Heart left ventricle (tissue), 16 donors: ENCODE results near the gene LINGO3. TPM values are rescaled to one million over a fixed set of nuclear protein-coding genes. Genes with fewer than 3 reads are reported as not detected.
A peak's percentile ranks its signal among the peaks of the same experiment; 100 is the strongest.
"Not testable (repeated sequence)": the region's sequence is repeated elsewhere in the genome, so short reads cannot be mapped to it uniquely, and the experiment has no call there.

Source experiments
- ATAC-seq, 4 donors: fragments of 200-7000 bp; cut with Tn5 transposase; one replicate each; pipeline ENCODE4 v1.9.1; 2020 to 2022; ENCODE audit warnings: moderate library complexity in 4 of 4, mild to moderate bottlenecking in 3 of 4, moderate number of reproducible peaks in 1 of 4
- DNase-seq, 5 donors: peaks; one replicate each; pipeline ENCODE4 v3.0.0-alpha.2; 2020
- H3K27ac ChIP-seq, 12 donors: fragments of 200-600 bp; sonication (generic) in 4 of 12; one replicate each; pipeline versions ENCODE4 v1.5.0 to v1.8.0; 2016 to 2022; ENCODE audit warnings: mild to moderate bottlenecking in 2 of 12
- H3K27me3 ChIP-seq, 9 donors: fragments of 200-600 bp; sonication (generic) in 2 of 9; one replicate each; pipeline versions ENCODE4 v1.5.1 to v1.8.0; 2016 to 2022; ENCODE audit warnings: mild to moderate bottlenecking in 3 of 9
- H3K36me3 ChIP-seq, 9 donors: fragments of 200-600 bp; sonication (generic) in 2 of 9; one replicate each; pipeline versions ENCODE4 v1.5.0 to v1.8.0; 2018 to 2022; ENCODE audit warnings: mild to moderate bottlenecking in 2 of 9
- H3K4me1 ChIP-seq, 12 donors: fragments of 200-600 bp; sonication (generic) in 4 of 12; one replicate each; pipeline versions ENCODE4 v1.5.0 to v1.8.0; 2016 to 2022; ENCODE audit warnings: mild to moderate bottlenecking in 3 of 12
- H3K4me3 ChIP-seq, 12 donors: fragments of 200-600 bp; sonication (generic) in 4 of 12; one replicate each; pipeline versions ENCODE4 v1.5.0 to v1.8.0; 2017 to 2022; ENCODE audit warnings: mild to moderate bottlenecking in 9 of 12, moderate library complexity in 4 of 12
- H3K9me3 ChIP-seq, 12 donors: fragments of 200-600 bp; sonication (generic) in 4 of 12; one replicate each; pipeline versions ENCODE4 v1.5.0 to v1.8.0; 2016 to 2022; ENCODE audit warnings: mild to moderate bottlenecking in 1 of 12
- CTCF ChIP-seq, 12 donors: fragments of 200-600 bp; sonication (generic) in 4 of 12; IDR thresholded peaks; one replicate each; pipeline versions ENCODE4 v1.5.0 to v1.8.0; 2018 to 2022; ENCODE audit warnings: antibody characterized with exemption in 12 of 12, mild to moderate bottlenecking in 5 of 12
- POLR2A ChIP-seq, 2 donors: fragments of 450-650 bp; IDR thresholded peaks; one replicate each; pipeline ENCODE4 v1.6.1; 2017; ENCODE audit warnings: antibody characterized with exemption in 2 of 2, mild to moderate bottlenecking in 2 of 2, moderate library complexity in 2 of 2
- WGBS, 4 donors: extraction: QIAGEN DNeasy Blood & Tissue Kit in 2 of 4; methylation state at CpG; one replicate each; pipeline versions ENCODE4 v1.1.5 to v1.1.7; 2013 to 2018; 5-methylcytosine and 5-hydroxymethylcytosine counted together
- intact Hi-C, 10 donors: fragments of 100-400 bp; cut with DNase I; formaldehyde crosslinking; loops; one replicate each; pipeline versions ENCODE4 v1.11.1 to v1.14.2; 2022
- polyA plus RNA-seq, 2 donors: library from polyadenylated mRNA; stranded (reverse); fragments of 200-250 nt; gene quantifications; one replicate each; pipeline ENCODE4 v1.2.3, GENCODE V29; 2013
- total RNA-seq, 9 donors: library from RNA; depleted of rRNA in 2 of 9; stranded (reverse); fragments of >200 nt in 2 of 9; fragmentation: NEBNext Ultra II Directional in 3 of 9; extraction: Animal tissue kit (Norgen Biotek cat#: 25700) in 3 of 9; gene quantifications; one replicate each; pipeline versions ENCODE4 v1.1.0 to v1.2.4, GENCODE V29; 2016 to 2023
- donor health status: ischemic (EF 13 %, LVEDD 7.1; RV severe dilation, severe dysfunction).
- donor health status: healthy with polysubstance abuse.
- donor health status: DM: no; HTN: yes; CAD: no.
- donor health status: DM: no; HTN: no; CAD: no.
- donor health status: ischemic (EF 25% LVEDD 6.9; RV normal size, moderate dysfunction).
- donor health status: ischemic (EF 25% LVEDD 5.7; RV mildly dilated, moderate dysfunction).
- donor health status: healthy.
- donor health status: DM: yes; HTN: yes; CAD: no.
- donor health status: ischemic (EF 35%, LVEDD 5.7; RV mildly dilated, moderate dysfunction).
- donor health status: nonischemic (EF 11% LVEDD 7.7; RV severe dilation, severe dysfunction).
- donor health status: DM: yes; HTN: yes; CAD: no.
- donor health status: PGD.
- donor health status: ischemic (EF 29% LVEDD 5.4; RV normal size, mild dysfunction).
- donor health status: nonischemic (EF 23%, LVEDD 6.1; RV moderate dilation, normal function).

LINGO3 gene
- total and polyA plus RNA-seq, 11 donors = 0.50 TPM; not detected in 10

- no peak for DNase-seq
- no peak overlapping the region for H3K27ac ChIP-seq
- TF ChIP-seq POLR2A (IDR thresholded peaks at IDR 0.05) (no peak), CTCF (IDR thresholded peaks at IDR 0.05) (no peak)
- H3K4me1 ChIP-seq = no peaks in the 10 kb centered on the region
- peak in 1 of 4 donors; percentile 20 for ATAC-seq
- H3K36me3 ChIP-seq = peaks cover 0 to 37% (median 17%) of the 10 kb centered on the region in 9 donors
- no peaks in the 10 kb centered on the region for H3K9me3 ChIP-seq
- intact Hi-C loops = no loop called here
- H3K27me3 ChIP-seq = no peaks in the 10 kb centered on the region
- 97 to 99% (median 97%) methylated on average over 12 to 28 of the region's 28 CpGs for WGBS, 4 donors
- H3K4me3 ChIP-seq = no peak overlapping the region
Measured at GRCh38 chr19:2351591-2351990, 43.6 kb upstream of the LINGO3 start.

GRCh38 chr19:2350656-2351055 is 42.7 kb upstream of the LINGO3 start:
- DNase-seq (no peak), ATAC-seq (no peak)
- H3K9me3 ChIP-seq = no peaks in the 10 kb centered on the region
- H3K27me3 ChIP-seq = no peaks in the 10 kb centered on the region
- H3K4me1 ChIP-seq = no peaks in the 10 kb centered on the region
- WGBS, 4 donors = 94 to 96% (median 95%) methylated on average over 16 of the region's 16 CpGs
- peaks cover 0 to 45% (median 17%) of the 10 kb centered on the region in 9 donors for H3K36me3 ChIP-seq
- TF ChIP-seq CTCF (IDR thresholded peaks at IDR 0.05) (no peak), POLR2A (IDR thresholded peaks at IDR 0.05) (no peak)
- intact Hi-C loops = no loop called here
- no peak overlapping the region for H3K4me3 ChIP-seq
- H3K27ac ChIP-seq = no peak overlapping the region

GRCh38 chr19:2349818-2350217 is 41.9 kb upstream of the LINGO3 start:
- intact Hi-C loops, H3K27ac ChIP-seq, ATAC-seq, H3K4me3 ChIP-seq, H3K27me3 ChIP-seq, H3K4me1 ChIP-seq, DNase-seq, H3K9me3 ChIP-seq: not testable (repeated sequence)
- 92 to 95% (median 94%) methylated on average over 24 of the region's 24 CpGs for WGBS, 4 donors
- peaks cover 0 to 44% (median 17%) of the 10 kb centered on the region in 9 donors for H3K36me3 ChIP-seq

- Histone ChIP-seq H3K4me1 (no peaks in the 10 kb centered on the region), H3K27ac (no peak overlapping the region), H3K36me3 (peaks cover 0 to 48% (median 14%) of the 10 kb centered on the region in 9 donors), H3K4me3 (no peak overlapping the region), H3K27me3 (no peaks in the 10 kb centered on the region), H3K9me3 (no peaks in the 10 kb centered on the region)
- WGBS, 4 donors = 63 to 69% (median 67%) methylated on average over 25 of the region's 25 CpGs
- intact Hi-C loops = no loop called here
- DNase-seq (no peak), ATAC-seq (peak in 3 of 4 donors; percentile 51 to 57 (median 54))
- TF ChIP-seq POLR2A (IDR thresholded peaks at IDR 0.05) (no peak), CTCF (IDR thresholded peaks at IDR 0.05) (no peak)
Measured at GRCh38 chr19:2345794-2346663, 38.1 kb upstream of the LINGO3 start.
